MV-4-11 (cell line): ENCODE measurements around the gene PAXIP1.
A peak's percentile ranks its signal among the peaks of the same experiment; 100 is the strongest.
"Not testable (repeated sequence)": the region's sequence is repeated elsewhere in the genome, so short reads cannot be mapped to it uniquely, and the experiment has no call there.

Source experiments
- DNase-seq: peaks from one replicate; lab custom pipeline; 2025; lab: John Stamatoyannopoulos, UW

PAXIP1 gene

GRCh38 chr7:154942691-154943090 is 60.2 kb downstream of the PAXIP1 start:
- DNase-seq = no peak

- DNase-seq = peak; percentile 43
Observed at GRCh38 chr7:154937837-154938236, 65.1 kb downstream of the PAXIP1 start.

GRCh38 chr7:154934353-154934952 is 68.5 kb downstream of the PAXIP1 start:
- DNase-seq = not testable (repeated sequence)

- DNase-seq = no peak
Observed at GRCh38 chr7:154931906-154932305, 71.0 kb downstream of the PAXIP1 start.

- no peak for DNase-seq
Observed at GRCh38 chr7:154929006-154929726, 73.8 kb downstream of the PAXIP1 start.

- peak; percentile 94 for DNase-seq
Observed at GRCh38 chr7:154928136-154929005, 74.6 kb downstream of the PAXIP1 start.

GRCh38 chr7:154927624-154928125 is 75.2 kb downstream of the PAXIP1 start:
- peak; percentile 76 for DNase-seq

GRCh38 chr7:154922472-154922871 is 80.5 kb downstream of the PAXIP1 start:
- not testable (repeated sequence) for DNase-seq

GRCh38 chr7:154919344-154920225 is 83.3 kb downstream of the PAXIP1 start:
- no peak for DNase-seq

- DNase-seq = no peak
Observed at GRCh38 chr7:154918741-154919140, 84.2 kb downstream of the PAXIP1 start.

GRCh38 chr7:154918266-154918665 is 84.7 kb downstream of the PAXIP1 start:
- no peak for DNase-seq

GRCh38 chr7:154917808-154918160 is 85.1 kb downstream of the PAXIP1 start:
- DNase-seq = no peak

- no peak for DNase-seq
Observed at GRCh38 chr7:154916856-154917807, 85.8 kb downstream of the PAXIP1 start.

- DNase-seq = no peak
Observed at GRCh38 chr7:154916381-154916780, 86.5 kb downstream of the PAXIP1 start.

GRCh38 chr7:154915600-154915999 is 87.3 kb downstream of the PAXIP1 start:
- DNase-seq = no peak

GRCh38 chr7:154914996-154915380 is 87.9 kb downstream of the PAXIP1 start:
- DNase-seq = no peak

- DNase-seq = no peak
Observed at GRCh38 chr7:154914308-154914995, 88.5 kb downstream of the PAXIP1 start.

GRCh38 chr7:154913638-154914307 is 89.2 kb downstream of the PAXIP1 start:
- peak; percentile 42 for DNase-seq
